ENCODE results near the gene TOX2. TPM values are rescaled to one million over a fixed set of nuclear protein-coding genes. Genes with fewer than 3 reads are reported as not detected.

Gene TOX2
- total RNA-seq, 2 experiments from 2014 or later, result 1.5 to 1.7 TPM

GRCh38 chr20:44084439-44084838, 169.8 kb downstream of the TOX2 start:
- POLR2A ChIA-PET, result no interaction called here
- ATAC-seq (no peak), DNase-seq (no peak)
- intact Hi-C loops (cut with micrococcal nuclease), result loop anchor here (10.0 kb wide), 2 partner anchors 240 to 630 kb away; partner anchors contain the start of gene SRSF6
- Mint-ChIP-seq H3K36me3 (ENCODE audit: low read depth) (no peaks in the 10 kb centered on the region), H3K4me1 (ENCODE audit: low read depth) (peaks cover 6% of the 10 kb centered on the region), H3K4me3 (no peak overlapping the region), H3K9me3 (no peaks in the 10 kb centered on the region), H3K27me3 (no peaks in the 10 kb centered on the region), H3K27ac (no peak overlapping the region)
- CTCF ChIA-PET, result interaction anchor here (1.3 to 6.1 kb wide), 5 partner anchors 27 to 546 kb away, joined by 3 to 60 read pairs (median 6); no protein-coding TSS in a partner anchor
- TF ChIP-seq, protein P1, sequence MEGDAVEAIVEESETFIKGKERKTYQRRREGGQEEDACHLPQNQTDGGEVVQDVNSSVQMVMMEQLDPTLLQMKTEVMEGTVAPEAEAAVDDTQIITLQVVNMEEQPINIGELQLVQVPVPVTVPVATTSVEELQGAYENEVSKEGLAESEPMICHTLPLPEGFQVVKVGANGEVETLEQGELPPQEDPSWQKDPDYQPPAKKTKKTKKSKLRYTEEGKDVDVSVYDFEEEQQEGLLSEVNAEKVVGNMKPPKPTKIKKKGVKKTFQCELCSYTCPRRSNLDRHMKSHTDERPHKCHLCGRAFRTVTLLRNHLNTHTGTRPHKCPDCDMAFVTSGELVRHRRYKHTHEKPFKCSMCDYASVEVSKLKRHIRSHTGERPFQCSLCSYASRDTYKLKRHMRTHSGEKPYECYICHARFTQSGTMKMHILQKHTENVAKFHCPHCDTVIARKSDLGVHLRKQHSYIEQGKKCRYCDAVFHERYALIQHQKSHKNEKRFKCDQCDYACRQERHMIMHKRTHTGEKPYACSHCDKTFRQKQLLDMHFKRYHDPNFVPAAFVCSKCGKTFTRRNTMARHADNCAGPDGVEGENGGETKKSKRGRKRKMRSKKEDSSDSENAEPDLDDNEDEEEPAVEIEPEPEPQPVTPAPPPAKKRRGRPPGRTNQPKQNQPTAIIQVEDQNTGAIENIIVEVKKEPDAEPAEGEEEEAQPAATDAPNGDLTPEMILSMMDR (IDR thresholded peaks at IDR 0.05), result no peak

DNA sequence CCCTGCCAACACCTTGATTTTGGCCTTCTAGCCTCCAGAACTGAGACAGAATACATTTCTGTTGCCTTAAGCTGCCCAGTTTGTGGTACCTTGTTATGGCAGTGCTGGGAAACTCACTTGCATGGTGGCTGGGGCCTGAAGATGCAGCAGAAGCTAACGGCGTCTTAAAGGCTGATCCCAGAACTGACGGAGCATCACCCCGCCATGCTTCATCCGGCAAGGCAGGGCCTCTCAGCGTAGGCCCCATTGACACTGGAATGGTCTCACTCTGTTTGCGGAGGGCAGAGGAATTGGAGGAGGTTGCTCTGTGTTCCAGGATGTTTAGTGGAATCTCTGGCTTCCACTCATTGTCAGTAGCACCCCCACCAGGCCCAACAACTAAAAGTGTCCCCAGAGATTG, 170.2 kb downstream of the TOX2 start:
- no peak for ATAC-seq
- H3K4me1 Mint-ChIP-seq (ENCODE audit: low read depth), result peaks cover 6% of the 10 kb centered on the region
- H3K9me3 Mint-ChIP-seq, result no peaks in the 10 kb centered on the region
- CTCF ChIA-PET, result interaction anchor here (1.1 to 6.1 kb wide), 4 partner anchors 27 to 335 kb away, joined by 3 to 60 read pairs (median 6); no protein-coding TSS in a partner anchor
- no peak for DNase-seq
- H3K4me3 Mint-ChIP-seq, result no peak overlapping the region
- no peaks in the 10 kb centered on the region for H3K27me3 Mint-ChIP-seq
- POLR2A ChIA-PET, result no interaction called here
- H3K27ac Mint-ChIP-seq, result no peak overlapping the region
- H3K36me3 Mint-ChIP-seq (ENCODE audit: low read depth), result no peaks in the 10 kb centered on the region
- intact Hi-C loops (cut with micrococcal nuclease), result loop anchor here (10.0 kb wide), 2 partner anchors 240 to 630 kb away; partner anchors contain the start of gene SRSF6
- TF ChIP-seq, protein P1 (IDR thresholded peaks at IDR 0.05), result no peak

GRCh38 chr20:44085616-44086434, 171.2 kb downstream of the TOX2 start:
- no peak for DNase-seq
- no peak for ATAC-seq
- Mint-ChIP-seq H3K36me3 (ENCODE audit: low read depth) (no peaks in the 10 kb centered on the region), H3K27me3 (no peaks in the 10 kb centered on the region), H3K4me1 (ENCODE audit: low read depth) (no peaks in the 10 kb centered on the region), H3K27ac (no peak overlapping the region), H3K9me3 (no peaks in the 10 kb centered on the region), H3K4me3 (no peak overlapping the region)
- CTCF ChIA-PET, result interaction anchor here (0.9 to 1.6 kb wide), 3 partner anchors 28 to 336 kb away, joined by 3 read pairs; no protein-coding TSS in a partner anchor
- TF ChIP-seq, protein P1 (IDR thresholded peaks at IDR 0.05), result no peak
- POLR2A ChIA-PET, result no interaction called here
- intact Hi-C loops (cut with micrococcal nuclease), result loop anchor here (10.0 kb wide), 2 partner anchors 241 to 631 kb away; partner anchors contain the start of gene SRSF6

DNA sequence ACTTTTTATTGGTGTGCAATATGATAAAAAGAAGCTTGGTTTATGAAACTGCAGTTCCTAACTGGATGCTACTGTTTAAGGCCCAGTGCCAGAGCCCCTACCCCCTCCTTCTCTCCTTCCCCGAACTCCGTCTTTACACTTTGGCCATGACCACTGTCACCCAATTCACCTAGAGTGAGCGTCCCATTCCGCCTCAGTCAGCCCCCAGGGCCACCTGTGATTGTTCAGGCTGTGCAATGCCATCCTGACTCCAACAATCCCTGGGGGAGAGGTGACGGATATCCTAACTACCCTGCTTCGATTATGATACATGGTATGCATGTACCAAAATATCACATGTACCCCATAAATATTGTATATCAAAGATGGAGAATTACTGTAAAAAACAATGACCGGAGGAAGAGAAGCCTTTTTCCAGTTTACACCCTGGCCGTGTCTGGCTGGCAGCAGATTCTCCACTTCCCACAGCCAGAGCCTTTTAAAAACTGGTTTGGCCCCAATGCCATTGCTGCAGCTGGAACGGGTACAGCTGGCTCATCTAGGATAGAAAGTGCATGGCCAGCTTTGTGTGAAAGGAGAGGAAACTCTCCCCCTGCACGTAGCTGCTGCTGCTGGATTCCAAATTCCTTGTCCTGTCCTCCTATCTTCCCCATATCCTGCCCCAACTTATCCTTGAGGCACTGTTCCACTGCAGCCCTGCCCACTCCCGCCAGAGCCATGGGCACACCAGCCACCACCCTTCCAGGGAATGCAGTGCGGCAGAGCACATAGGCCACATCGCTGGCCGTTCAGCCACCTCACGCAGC, 172.6 kb downstream of the TOX2 start:
- no peaks in the 10 kb centered on the region for H3K36me3 Mint-ChIP-seq (ENCODE audit: low read depth)
- POLR2A ChIA-PET, result interaction anchor here (0.6 kb wide), 1 partner anchor 243 kb away, joined by 3 read pairs; no protein-coding TSS in a partner anchor
- no peak for ATAC-seq
- no peak overlapping the region for H3K27ac Mint-ChIP-seq
- TF ChIP-seq, protein P1 (IDR thresholded peaks at IDR 0.05), result no peak
- intact Hi-C loops (cut with micrococcal nuclease), result loop anchor here (10.0 kb wide), 2 partner anchors 242 to 632 kb away; partner anchors contain the start of gene SRSF6
- H3K9me3 Mint-ChIP-seq, result no peaks in the 10 kb centered on the region
- H3K4me3 Mint-ChIP-seq, result no peak overlapping the region
- no peaks in the 10 kb centered on the region for H3K27me3 Mint-ChIP-seq
- no peak for DNase-seq
- no peaks in the 10 kb centered on the region for H3K4me1 Mint-ChIP-seq (ENCODE audit: low read depth)
- CTCF ChIA-PET, result interaction anchor here (1.3 to 1.4 kb wide), 2 partner anchors 31 to 337 kb away, joined by 4 to 5 read pairs; no protein-coding TSS in a partner anchor

Measured in activated CD8-positive, alpha-beta T cell treated with anti-CD3 and anti-CD28 coated beads for 36 hours (primary cell).